GM12873 (cell line): ENCODE measurements around the gene KATNAL1.

Source experiments
- CTCF ChIP-seq: IDR thresholded peaks from 2 replicates; pipeline ENCODE4 v1.5.1; 2012; ENCODE audit warnings: low read depth, mild to moderate bottlenecking, moderate library complexity, low read length, control low read depth; ENCODE audit not compliant: insufficient read depth; ENCODE audit errors: missing control alignments

KATNAL1 gene

GRCh38 chr13:30290812-30291436 lies 16.4 kb downstream of the KATNAL1 start:
- no peak for TF ChIP-seq CTCF

GRCh38 chr13:30289533-30289932 lies 17.8 kb downstream of the KATNAL1 start:
- TF ChIP-seq CTCF = no peak

- TF ChIP-seq CTCF = no peak
These were observed 31.2 kb downstream of the KATNAL1 start for GRCh38 chr13:30276178-30276577.

GRCh38 chr13:30274083-30274482 lies 33.3 kb downstream of the KATNAL1 start:
- TF ChIP-seq CTCF = no peak

- TF ChIP-seq CTCF = no peak
These were observed 38.7 kb downstream of the KATNAL1 start for GRCh38 chr13:30268673-30269072.

- no peak for TF ChIP-seq CTCF
These were observed 40.6 kb downstream of the KATNAL1 start for GRCh38 chr13:30266756-30267155.

GRCh38 chr13:30257468-30258099 lies 49.8 kb downstream of the KATNAL1 start:
- no peak for TF ChIP-seq CTCF
